ENCODE results near the gene TMPRSS15. TPM values are rescaled to one million over a fixed set of nuclear protein-coding genes. Genes with fewer than 3 reads are reported as not detected.

TMPRSS15 gene
- total RNA-seq, 3 donors from 2014 or later (not counting 1 experiment from before 2014, with no cell fraction given) = not detected

DNA sequence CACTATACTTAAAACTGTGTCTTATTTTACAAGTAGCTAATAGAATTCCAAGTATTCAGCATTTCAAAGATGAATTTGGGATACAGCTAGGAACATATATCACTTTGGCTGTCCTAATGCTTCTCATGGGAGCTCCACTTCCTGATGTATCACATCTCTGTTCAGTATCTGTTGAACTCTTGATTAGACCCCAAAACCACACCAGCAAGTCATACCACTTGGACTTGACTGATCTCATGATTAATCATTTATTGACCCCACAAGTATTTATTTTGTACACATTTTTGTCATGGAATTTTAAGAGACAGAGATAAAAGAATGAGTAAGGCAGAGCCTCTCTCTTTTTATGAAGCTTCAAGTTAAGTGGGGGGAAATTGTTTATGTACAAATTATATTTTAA is 30.0 kb downstream of the TMPRSS15 start:
- H3K27me3 ChIP-seq (ENCODE audit: control insufficient read depth, insufficient read depth, low read length) = no peaks in the 10 kb centered on the region
- H3K4me3 Mint-ChIP-seq = no peak overlapping the region
- DNase-seq (no peak), ATAC-seq (no peak)
- H3K27ac ChIP-seq (ENCODE audit: low read length) = no peak overlapping the region
- TF ChIP-seq, protein P1, sequence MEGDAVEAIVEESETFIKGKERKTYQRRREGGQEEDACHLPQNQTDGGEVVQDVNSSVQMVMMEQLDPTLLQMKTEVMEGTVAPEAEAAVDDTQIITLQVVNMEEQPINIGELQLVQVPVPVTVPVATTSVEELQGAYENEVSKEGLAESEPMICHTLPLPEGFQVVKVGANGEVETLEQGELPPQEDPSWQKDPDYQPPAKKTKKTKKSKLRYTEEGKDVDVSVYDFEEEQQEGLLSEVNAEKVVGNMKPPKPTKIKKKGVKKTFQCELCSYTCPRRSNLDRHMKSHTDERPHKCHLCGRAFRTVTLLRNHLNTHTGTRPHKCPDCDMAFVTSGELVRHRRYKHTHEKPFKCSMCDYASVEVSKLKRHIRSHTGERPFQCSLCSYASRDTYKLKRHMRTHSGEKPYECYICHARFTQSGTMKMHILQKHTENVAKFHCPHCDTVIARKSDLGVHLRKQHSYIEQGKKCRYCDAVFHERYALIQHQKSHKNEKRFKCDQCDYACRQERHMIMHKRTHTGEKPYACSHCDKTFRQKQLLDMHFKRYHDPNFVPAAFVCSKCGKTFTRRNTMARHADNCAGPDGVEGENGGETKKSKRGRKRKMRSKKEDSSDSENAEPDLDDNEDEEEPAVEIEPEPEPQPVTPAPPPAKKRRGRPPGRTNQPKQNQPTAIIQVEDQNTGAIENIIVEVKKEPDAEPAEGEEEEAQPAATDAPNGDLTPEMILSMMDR (IDR thresholded peaks at IDR 0.05) = no peak
- no peaks in the 10 kb centered on the region for H3K4me1 ChIP-seq (ENCODE audit: control insufficient read depth, insufficient read depth, low read length)
- intact Hi-C loops (cut with micrococcal nuclease) = no loop called here
- no peak overlapping the region for H3K27ac Mint-ChIP-seq
- peaks cover 0 to 2% of the 10 kb centered on the region in 2 donors for H3K9me3 Mint-ChIP-seq
- no peaks in the 10 kb centered on the region for H3K4me1 Mint-ChIP-seq
- no peak overlapping the region for H3K4me3 ChIP-seq (ENCODE audit: low read length)
- H3K36me3 Mint-ChIP-seq = no peaks in the 10 kb centered on the region
- H3K36me3 ChIP-seq (ENCODE audit: control insufficient read depth, insufficient read depth, low read length) = no peaks in the 10 kb centered on the region
- no peaks in the 10 kb centered on the region for H3K27me3 Mint-ChIP-seq (ENCODE audit: low read depth in 2 of 2)
- H3K9me3 ChIP-seq (ENCODE audit: control insufficient read depth, insufficient read depth, low read length) = no peaks in the 10 kb centered on the region

DNA sequence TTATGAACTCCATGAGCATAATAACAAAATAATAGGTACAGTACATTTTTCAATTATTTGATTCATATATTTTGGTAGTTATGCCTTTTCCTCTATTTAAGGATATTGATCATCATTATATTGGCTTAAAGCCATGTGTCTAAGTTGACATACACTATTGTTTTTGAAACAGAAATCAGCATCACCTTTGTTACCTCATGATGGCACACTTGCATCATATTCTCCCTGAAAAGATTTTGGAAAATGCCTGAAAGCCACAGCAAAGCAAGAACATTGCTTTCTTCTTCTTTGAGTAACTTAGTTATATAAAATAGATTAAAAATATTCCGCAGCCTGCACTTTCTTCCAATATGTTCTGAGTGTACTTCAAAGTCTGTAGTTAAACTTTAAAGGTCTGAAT is 33.3 kb downstream of the TMPRSS15 start:
- WGBS (ENCODE audit: insufficient coverage) = no CpG with 5 or more reads among the region's 1 CpG
- ATAC-seq = no peak
- no peak overlapping the region for H3K27ac Mint-ChIP-seq
- no peaks in the 10 kb centered on the region for H3K36me3 ChIP-seq (ENCODE audit: control insufficient read depth, insufficient read depth, low read length)
- H3K27me3 Mint-ChIP-seq (ENCODE audit: low read depth in 2 of 2) = no peaks in the 10 kb centered on the region
- no peaks in the 10 kb centered on the region for H3K4me1 Mint-ChIP-seq
- intact Hi-C loops (cut with micrococcal nuclease) = no loop called here
- H3K27ac ChIP-seq (ENCODE audit: low read length) = no peak overlapping the region
- no peak overlapping the region for H3K4me3 ChIP-seq (ENCODE audit: low read length)
- no peaks in the 10 kb centered on the region for H3K9me3 ChIP-seq (ENCODE audit: control insufficient read depth, insufficient read depth, low read length)
- no peaks in the 10 kb centered on the region for H3K4me1 ChIP-seq (ENCODE audit: control insufficient read depth, insufficient read depth, low read length)
- H3K27me3 ChIP-seq (ENCODE audit: control insufficient read depth, insufficient read depth, low read length) = no peaks in the 10 kb centered on the region
- no peak for DNase-seq
- peaks cover 0 to 2% of the 10 kb centered on the region in 2 donors for H3K9me3 Mint-ChIP-seq
- TF ChIP-seq, protein P1 (IDR thresholded peaks at IDR 0.05) = no peak
- no peaks in the 10 kb centered on the region for H3K36me3 Mint-ChIP-seq
- no peak overlapping the region for H3K4me3 Mint-ChIP-seq

DNA sequence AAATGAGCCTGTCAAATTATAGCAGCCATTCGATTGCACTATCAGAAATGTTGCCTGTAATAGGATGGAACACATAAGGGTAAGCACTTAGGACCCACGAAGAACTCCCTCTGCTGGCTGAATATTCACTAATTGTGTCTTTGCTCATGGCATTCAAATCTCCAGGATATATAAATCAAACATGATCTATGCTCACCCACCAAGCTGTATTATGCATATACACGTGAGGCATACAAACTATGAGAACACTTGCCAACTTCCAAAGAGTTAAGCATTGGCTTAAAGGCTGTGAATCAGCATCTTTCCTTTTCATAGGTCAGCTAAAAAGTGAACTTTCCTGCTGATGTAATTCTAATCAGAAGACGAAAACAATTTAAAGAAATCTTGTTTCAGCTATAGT is 34.5 kb downstream of the TMPRSS15 start:
- no peak overlapping the region for H3K27ac Mint-ChIP-seq
- 29% methylated on average over 3 of the region's 4 CpGs for WGBS (ENCODE audit: insufficient coverage)
- H3K27me3 Mint-ChIP-seq (ENCODE audit: low read depth in 2 of 2) = no peaks in the 10 kb centered on the region
- no peaks in the 10 kb centered on the region for H3K9me3 Mint-ChIP-seq
- no peaks in the 10 kb centered on the region for H3K4me1 Mint-ChIP-seq
- Histone ChIP-seq H3K9me3 (ENCODE audit: control insufficient read depth, insufficient read depth, low read length) (no peaks in the 10 kb centered on the region), H3K4me1 (ENCODE audit: control insufficient read depth, insufficient read depth, low read length) (no peaks in the 10 kb centered on the region), H3K27me3 (ENCODE audit: control insufficient read depth, insufficient read depth, low read length) (no peaks in the 10 kb centered on the region), H3K36me3 (ENCODE audit: control insufficient read depth, insufficient read depth, low read length) (no peaks in the 10 kb centered on the region), H3K4me3 (ENCODE audit: low read length) (no peak overlapping the region), H3K27ac (ENCODE audit: low read length) (no peak overlapping the region)
- H3K36me3 Mint-ChIP-seq = no peaks in the 10 kb centered on the region
- ATAC-seq = no peak
- TF ChIP-seq, protein P1 (IDR thresholded peaks at IDR 0.05) = no peak
- no peak overlapping the region for H3K4me3 Mint-ChIP-seq
- intact Hi-C loops (cut with micrococcal nuclease) = no loop called here
- peak in 1 of 2 donors; percentile 1 for DNase-seq

DNA sequence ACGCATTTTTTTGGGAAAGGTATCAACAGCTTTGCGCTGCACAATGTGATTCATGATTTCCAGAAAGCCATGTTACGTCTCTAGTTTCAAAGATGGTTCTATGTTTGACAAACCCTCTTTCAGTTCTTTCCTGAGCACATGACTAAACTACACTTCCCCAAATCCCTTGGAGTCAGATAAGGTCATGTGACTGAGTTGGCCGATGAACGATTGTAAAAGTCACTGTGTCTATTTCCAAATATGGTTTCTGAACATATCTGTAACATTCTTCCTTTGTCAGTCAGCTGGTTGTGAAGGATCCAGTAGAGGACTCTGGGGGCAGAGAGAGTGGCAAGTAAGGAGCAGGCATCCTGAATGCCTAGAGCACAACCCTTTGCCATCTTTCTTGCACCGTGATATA is 35.4 kb downstream of the TMPRSS15 start:
- ATAC-seq (no peak), DNase-seq (no peak)
- no peaks in the 10 kb centered on the region for H3K4me1 Mint-ChIP-seq
- H3K4me3 Mint-ChIP-seq = no peak overlapping the region
- Histone ChIP-seq H3K9me3 (ENCODE audit: control insufficient read depth, insufficient read depth, low read length) (no peaks in the 10 kb centered on the region), H3K4me3 (ENCODE audit: low read length) (no peak overlapping the region), H3K36me3 (ENCODE audit: control insufficient read depth, insufficient read depth, low read length) (no peaks in the 10 kb centered on the region), H3K27ac (ENCODE audit: low read length) (no peak overlapping the region), H3K27me3 (ENCODE audit: control insufficient read depth, insufficient read depth, low read length) (no peaks in the 10 kb centered on the region), H3K4me1 (ENCODE audit: control insufficient read depth, insufficient read depth, low read length) (no peaks in the 10 kb centered on the region)
- H3K27ac Mint-ChIP-seq = no peak overlapping the region
- H3K27me3 Mint-ChIP-seq (ENCODE audit: low read depth in 2 of 2) = no peaks in the 10 kb centered on the region
- 76% methylated on average over 5 of the region's 6 CpGs for WGBS (ENCODE audit: insufficient coverage)
- TF ChIP-seq, protein P1 (IDR thresholded peaks at IDR 0.05) = no peak
- H3K36me3 Mint-ChIP-seq = no peaks in the 10 kb centered on the region
- intact Hi-C loops (cut with micrococcal nuclease) = no loop called here
- no peaks in the 10 kb centered on the region for H3K9me3 Mint-ChIP-seq
